ENCODE results near the gene KRT12. TPM values are rescaled to one million over a fixed set of nuclear protein-coding genes. Genes with fewer than 3 reads are reported as not detected.

Gene KRT12
- total RNA-seq, 6 experiments from 2014 or later, result not detected

DNA sequence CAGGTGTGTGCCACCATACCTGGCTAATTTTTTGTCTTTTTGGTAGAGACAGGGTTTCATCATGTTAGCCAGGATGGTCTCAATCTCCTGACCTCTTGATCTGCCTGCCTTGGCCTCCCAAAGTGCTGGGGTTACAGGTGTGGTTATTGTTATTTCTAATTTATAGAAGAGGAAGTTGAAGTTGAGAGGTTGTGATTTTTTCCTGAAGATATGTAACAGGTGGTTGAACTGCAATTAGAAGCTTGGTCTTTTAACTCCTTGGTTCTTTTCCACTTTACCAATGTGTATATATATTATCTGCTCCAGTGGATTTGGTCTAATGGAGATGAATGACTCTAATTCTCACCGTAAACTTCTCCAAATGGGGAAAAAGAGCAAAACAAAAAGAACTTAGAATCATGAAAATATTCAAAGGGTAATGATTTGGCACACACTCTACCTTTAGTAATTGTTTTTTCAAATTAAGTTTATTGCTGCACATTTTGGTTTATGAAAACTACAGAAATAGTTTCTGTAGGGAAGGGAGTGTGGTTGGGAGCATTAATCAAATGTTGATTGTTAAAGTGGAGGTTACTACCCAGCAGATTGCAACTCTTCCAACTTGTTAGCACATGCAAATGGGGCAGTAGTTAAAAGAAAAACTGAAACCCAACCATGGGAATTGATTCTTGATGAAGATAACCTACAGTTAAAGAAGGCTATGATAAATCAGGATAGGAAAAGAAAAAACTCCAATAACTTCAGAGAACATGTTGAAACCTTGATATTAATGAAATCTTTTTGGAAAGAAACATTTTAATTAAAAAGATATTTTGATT, 42.8 kb downstream of the KRT12 start:
- TF ChIP-seq, protein P1, sequence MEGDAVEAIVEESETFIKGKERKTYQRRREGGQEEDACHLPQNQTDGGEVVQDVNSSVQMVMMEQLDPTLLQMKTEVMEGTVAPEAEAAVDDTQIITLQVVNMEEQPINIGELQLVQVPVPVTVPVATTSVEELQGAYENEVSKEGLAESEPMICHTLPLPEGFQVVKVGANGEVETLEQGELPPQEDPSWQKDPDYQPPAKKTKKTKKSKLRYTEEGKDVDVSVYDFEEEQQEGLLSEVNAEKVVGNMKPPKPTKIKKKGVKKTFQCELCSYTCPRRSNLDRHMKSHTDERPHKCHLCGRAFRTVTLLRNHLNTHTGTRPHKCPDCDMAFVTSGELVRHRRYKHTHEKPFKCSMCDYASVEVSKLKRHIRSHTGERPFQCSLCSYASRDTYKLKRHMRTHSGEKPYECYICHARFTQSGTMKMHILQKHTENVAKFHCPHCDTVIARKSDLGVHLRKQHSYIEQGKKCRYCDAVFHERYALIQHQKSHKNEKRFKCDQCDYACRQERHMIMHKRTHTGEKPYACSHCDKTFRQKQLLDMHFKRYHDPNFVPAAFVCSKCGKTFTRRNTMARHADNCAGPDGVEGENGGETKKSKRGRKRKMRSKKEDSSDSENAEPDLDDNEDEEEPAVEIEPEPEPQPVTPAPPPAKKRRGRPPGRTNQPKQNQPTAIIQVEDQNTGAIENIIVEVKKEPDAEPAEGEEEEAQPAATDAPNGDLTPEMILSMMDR (IDR thresholded peaks at IDR 0.05), result no peak
- Mint-ChIP-seq H3K4me3 (no peak overlapping the region), H3K27ac (no peak overlapping the region), H3K4me1 (ENCODE audit: low read depth) (peaks cover 39% of the 10 kb centered on the region), H3K27me3 (ENCODE audit: insufficient read depth) (no peaks in the 10 kb centered on the region), H3K9me3 (no peaks in the 10 kb centered on the region), H3K36me3 (ENCODE audit: low read depth) (peaks cover 19% of the 10 kb centered on the region)
- no peak for DNase-seq

DNA sequence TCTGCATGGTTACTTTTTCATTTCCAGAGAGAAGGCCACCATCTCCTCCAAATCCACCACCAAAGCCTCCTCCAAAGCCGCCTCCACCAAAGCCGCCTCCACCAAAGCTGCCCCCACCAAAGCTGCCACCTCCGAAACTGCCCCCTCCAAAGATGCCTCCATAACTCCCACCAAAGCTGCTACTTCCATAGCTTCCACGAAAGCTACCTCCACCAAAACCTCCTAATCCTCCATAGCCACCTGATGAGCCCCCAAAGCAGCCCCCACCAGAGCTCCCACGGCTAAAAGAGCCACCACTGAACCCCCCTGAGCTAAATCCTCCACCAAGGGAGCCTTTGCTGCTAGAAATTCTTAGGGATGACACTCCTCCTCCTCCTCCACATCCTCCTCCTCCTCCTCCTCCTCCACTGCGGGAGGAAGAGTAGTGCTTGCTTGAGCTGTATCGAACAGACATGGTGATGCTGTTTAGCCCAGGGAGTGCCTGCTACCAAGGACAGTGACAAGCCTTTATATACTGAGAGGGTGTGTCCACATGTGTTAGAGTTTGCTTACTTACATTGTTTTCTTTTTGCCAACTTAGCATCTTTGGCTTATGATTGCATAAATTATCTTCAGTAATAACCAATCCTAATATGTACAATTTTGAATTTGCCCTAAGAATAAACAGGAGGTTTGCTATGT, 44.8 kb downstream of the KRT12 start, which contains the start of gene KRT10:
Gene KRT10, minus strand, starts transcription at position 483 of the 681 bp plus-strand sequence. Its CDS starts 29 bp downstream, at position 454.
- no peak for DNase-seq
- TF ChIP-seq, protein P1 (IDR thresholded peaks at IDR 0.05), result no peak

GRCh38 chr17:40821536-40821935, 45.5 kb downstream of the KRT12 start:
- Mint-ChIP-seq H3K4me3 (no peak overlapping the region), H3K27me3 (ENCODE audit: insufficient read depth) (no peaks in the 10 kb centered on the region), H3K36me3 (ENCODE audit: low read depth) (peaks cover 40% of the 10 kb centered on the region), H3K27ac (no peak overlapping the region), H3K4me1 (ENCODE audit: low read depth) (peaks cover 51% of the 10 kb centered on the region), H3K9me3 (no peaks in the 10 kb centered on the region)
- TF ChIP-seq, protein P1 (IDR thresholded peaks at IDR 0.05), result no peak
- DNase-seq, result peak; percentile 32

More for the DNA sequence above, 44.8 kb downstream of the KRT12 start, which contains the start of gene KRT10:
- Mint-ChIP-seq H3K36me3 (ENCODE audit: low read depth) (peaks cover 32% of the 10 kb centered on the region), H3K4me3 (no peak within 1 kb of the TSS), H3K4me1 (ENCODE audit: low read depth) (peaks cover 44% of the 10 kb centered on the region), H3K27ac (no peak within 1 kb of the TSS; the same call in 1 of the 2 replicates), H3K27me3 (ENCODE audit: insufficient read depth) (no peaks in the 10 kb centered on the region), H3K9me3 (no peaks in the 10 kb centered on the region)

DNA sequence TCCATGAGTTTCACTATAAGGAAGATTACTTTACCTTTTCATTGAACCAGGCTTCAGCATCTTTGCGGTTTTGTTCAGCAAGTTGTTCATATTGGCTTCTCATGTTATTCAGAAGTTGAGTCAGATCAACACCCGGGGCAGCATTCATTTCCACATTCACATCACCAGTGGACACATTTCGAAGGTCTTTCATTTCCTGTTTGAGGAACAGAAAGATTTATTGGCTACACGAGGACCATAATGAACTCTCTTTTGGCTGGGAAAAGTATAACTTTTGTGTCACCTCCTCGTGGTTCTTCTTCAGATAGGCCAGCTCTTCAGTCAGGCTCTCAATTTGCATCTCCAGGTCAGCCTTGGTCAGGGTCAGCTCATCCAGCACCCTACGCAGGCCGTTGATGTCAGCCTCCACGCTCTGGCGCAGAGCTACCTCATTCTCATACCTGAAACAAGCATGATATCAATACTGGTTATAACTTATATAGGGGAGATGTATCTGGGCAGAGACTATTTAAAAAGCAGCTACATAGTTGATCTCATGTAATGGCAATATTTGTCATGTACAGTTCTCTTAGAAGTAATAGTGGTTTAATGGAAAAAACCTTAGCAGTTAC, 46.7 kb downstream of the KRT12 start:
- peaks cover 51% of the 10 kb centered on the region for H3K4me1 Mint-ChIP-seq (ENCODE audit: low read depth)
- peaks cover 42% of the 10 kb centered on the region for H3K36me3 Mint-ChIP-seq (ENCODE audit: low read depth)
- TF ChIP-seq, protein P1 (IDR thresholded peaks at IDR 0.05), result no peak
- peak overlapping the region; percentile 96 for H3K4me3 Mint-ChIP-seq
- H3K9me3 Mint-ChIP-seq, result no peaks in the 10 kb centered on the region
- no peaks in the 10 kb centered on the region for H3K27me3 Mint-ChIP-seq (ENCODE audit: insufficient read depth)
- no peak for DNase-seq
- H3K27ac Mint-ChIP-seq, result 0 out of 2 replicates have a peak overlapping the region, but pooled peaks have one; percentile 97

DNA sequence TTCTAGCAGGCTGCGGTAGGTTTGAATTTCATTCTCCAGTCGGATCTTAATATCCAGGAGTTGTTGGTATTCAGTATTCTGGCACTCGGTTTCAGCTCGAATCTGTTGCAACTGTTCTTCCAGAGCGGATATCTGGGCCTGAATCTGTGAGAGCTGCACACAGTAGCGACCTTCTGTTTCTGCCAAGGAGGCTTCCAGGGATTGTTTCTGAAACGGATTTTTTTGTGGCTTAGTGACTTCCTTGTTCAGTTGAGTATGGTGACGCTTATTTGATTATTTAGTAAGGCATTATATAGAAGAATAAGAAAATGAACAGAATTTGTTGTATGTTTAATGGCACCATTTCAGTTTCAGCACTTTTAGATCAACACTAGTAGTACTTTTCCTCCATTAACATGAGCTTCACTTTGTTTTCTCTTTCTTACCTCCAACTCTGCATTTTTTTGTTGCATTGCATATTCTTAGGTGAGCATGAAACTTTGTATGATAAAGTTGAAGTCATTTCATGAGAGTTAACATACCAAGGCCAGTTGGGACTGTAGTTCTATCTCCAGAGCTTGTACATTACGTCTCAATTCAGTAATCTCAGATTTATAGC, 47.4 kb downstream of the KRT12 start:
- peaks cover 42% of the 10 kb centered on the region for H3K36me3 Mint-ChIP-seq (ENCODE audit: low read depth)
- H3K4me1 Mint-ChIP-seq (ENCODE audit: low read depth), result peaks cover 51% of the 10 kb centered on the region
- peak; percentile 17 for DNase-seq
- no peaks in the 10 kb centered on the region for H3K27me3 Mint-ChIP-seq (ENCODE audit: insufficient read depth)
- TF ChIP-seq, protein P1 (IDR thresholded peaks at IDR 0.05), result no peak
- peak overlapping the region; percentile 97 for H3K27ac Mint-ChIP-seq
- H3K4me3 Mint-ChIP-seq, result peak overlapping the region; percentile 96
- H3K9me3 Mint-ChIP-seq, result no peaks in the 10 kb centered on the region

Measured in HFFc6 (cell line).